HepG2 (cell line): ENCODE measurements around the gene MOV10L1. TPM values are rescaled to one million over a fixed set of nuclear protein-coding genes. Genes with fewer than 3 reads are reported as not detected.

Source experiments
- EP300 ChIP-seq, 3 experiments: sonication (generic) in 1 of 3; formaldehyde crosslinking in 1 of 3; IDR thresholded peaks; 2 replicates each; pipeline versions ENCODE4 v1.5.1 to v1.6.1; 2011 to 2020; ENCODE audit warnings: low read depth in 2 of 3, low read length in 2 of 3, borderline replicate concordance in 1 of 3, improper control_type of control experiment in 1 of 3, mild to moderate bottlenecking in 1 of 3, missing genetic modification reagents in 1 of 3, moderate library complexity in 1 of 3
- FOXP1 ChIP-seq, 2 experiments: fragments of 450-650 bp in 1 of 2; IDR thresholded peaks; 2 replicates each; pipeline ENCODE4 v1.6.1; 2017 to 2018; ENCODE audit warnings: antibody characterized with exemption in 1 of 2
- HDAC1 ChIP-seq: sonication (generic); formaldehyde crosslinking; IDR thresholded peaks from 2 replicates; pipeline ENCODE4 v1.5.1; 2020; ENCODE audit warnings: mild to moderate bottlenecking, missing genetic modification reagents
- HNF4A ChIP-seq: sonication (generic); formaldehyde crosslinking; IDR thresholded peaks from 2 replicates; pipeline ENCODE4 v1.4.0; 2020; ENCODE audit warnings: missing genetic modification reagents
- HOXA3 ChIP-seq: sonication (generic); formaldehyde crosslinking; IDR thresholded peaks from 2 replicates; pipeline ENCODE4 v1.5.0; 2020; ENCODE audit warnings: missing genetic modification reagents
- NCOR1 ChIP-seq: fragments of 200-600 bp; sonication (generic); IDR thresholded peaks from 2 replicates; pipeline ENCODE4 v1.7.0; 2017; ENCODE audit warnings: antibody characterized with exemption, low read length, borderline replicate concordance
- SALL1 ChIP-seq: sonication (generic); formaldehyde crosslinking; IDR thresholded peaks from 2 replicates; pipeline ENCODE4 v1.8.0; 2022; ENCODE audit warnings: mild to moderate bottlenecking, missing genetic modification reagents
- SMARCC2 ChIP-seq: fragments of 450-650 bp; IDR thresholded peaks from 2 replicates; pipeline ENCODE4 v1.6.1; 2017; ENCODE audit warnings: antibody characterized with exemption, mild to moderate bottlenecking
- SOX13 ChIP-seq, 3 experiments: fragments of 450-650 bp in 1 of 3; sonication (generic) in 1 of 3; formaldehyde crosslinking in 1 of 3; IDR thresholded peaks in 2 of 3; conservative IDR thresholded peaks in 1 of 3; 2 replicates each; pipeline versions ENCODE4 v1.5.0 to v1.6.1; 2016 to 2020; ENCODE audit warnings: antibody characterized with exemption in 1 of 3, mild to moderate bottlenecking in 1 of 3, missing compliant biosample characterization in 1 of 3, missing genetic modification reagents in 1 of 3, moderate library complexity in 1 of 3
- ZEB1 ChIP-seq: IDR thresholded peaks from 2 replicates; pipeline ENCODE4 v1.6.1; 2012; ENCODE audit warnings: mild to moderate bottlenecking, low read depth, inconsistent platforms; ENCODE audit not compliant: insufficient replicate concordance
- ZNF12 ChIP-seq: sonication (generic); formaldehyde crosslinking; IDR thresholded peaks from 2 replicates; pipeline ENCODE4 v1.5.0; 2020; ENCODE audit warnings: missing genetic modification reagents
- ZNF143 ChIP-seq: sonication (generic); formaldehyde crosslinking; IDR thresholded peaks from 2 replicates; pipeline ENCODE4 v1.4.0; 2020; ENCODE audit warnings: missing genetic modification reagents
- ZNF460 ChIP-seq: sonication (generic); formaldehyde crosslinking; IDR thresholded peaks from 2 replicates; pipeline ENCODE4 v1.5.1; 2020; ENCODE audit warnings: missing genetic modification reagents, mild to moderate bottlenecking, borderline replicate concordance
- polyA plus RNA-seq, 8 experiments: library from polyadenylated mRNA; depleted of rRNA in 3 of 8; stranded (reverse) in 7 of 8; unstranded in 1 of 8; fragments of >200 nt; fragmentation: Illumina TruSeq in 4 of 8; extraction: Trizol in 4 of 8; gene quantifications; 2 replicates each; pipeline versions ENCODE4 v1.2.1 to v1.2.3, GENCODE V29; 2011 to 2016; ENCODE audit warnings: low read depth in 4 of 8, missing spikeins in 1 of 8, mixed read lengths in 1 of 8; ENCODE audit not compliant: insufficient read depth in 1 of 8
- total RNA-seq, 5 experiments: library from RNA; depleted of rRNA; stranded (reverse); fragments of >200 nt; fragmentation: Illumina TruSeq; extraction: Trizol; gene quantifications; 2 replicates each; pipeline ENCODE4 v1.2.3, GENCODE V29; 2016; ENCODE audit warnings: low read depth in 1 of 5
- TF ChIP-seq, protein P1 (sequence below): sonication (generic); formaldehyde crosslinking; IDR thresholded peaks from 2 replicates; pipeline ENCODE4 v1.9.0; 2022; ENCODE audit warnings: low read depth, missing genetic modification reagents
- TF ChIP-seq, protein P2 (sequence below): IDR thresholded peaks from 2 replicates; pipeline ENCODE4 v1.4.0; 2020; ENCODE audit warnings: mild to moderate bottlenecking, missing genetic modification reagents

The MOV10L1 gene
- total and polyA plus RNA-seq, 2 of the 13 experiments (the other 11 are each of a cell fraction or from before 2014, with no cell fraction given): 0.11 to 0.12 TPM

DNA sequence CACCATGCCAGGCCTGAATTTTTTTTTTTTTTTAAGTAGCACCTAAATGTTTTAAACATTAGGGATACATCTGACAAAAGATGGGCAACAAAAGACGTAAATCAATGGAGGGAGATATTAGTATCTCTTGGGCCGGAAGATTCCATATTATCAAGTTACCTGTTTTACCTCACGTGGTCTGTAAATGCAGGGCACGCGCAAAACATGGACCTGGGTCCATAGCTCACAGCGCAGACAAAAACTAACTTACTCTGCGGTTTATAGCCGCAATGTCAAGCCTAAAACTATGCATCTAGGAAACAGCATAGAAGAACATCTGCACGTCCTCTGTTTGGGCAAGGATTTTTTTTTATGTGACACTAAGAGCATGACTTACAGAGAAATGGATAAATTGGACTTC is 49.2 kb downstream of the MOV10L1 start (continued):
- TF ChIP-seq SOX13 (IDR thresholded peaks at IDR 0.05): no peak
- peak in 1 of 2 experiments; percentile 60; a peak in 1 of 4 replicates for TF ChIP-seq SOX13 (CRISPR knock-in tag; conservative IDR thresholded peaks at IDR 0.05 in 1 of 2, IDR thresholded peaks at IDR 0.05 in 1 of 2)
- TF ChIP-seq ZEB1: peak; percentile 29
- TF ChIP-seq HOXA3: peak; percentile 27; the same call in 1 of the 2 replicates
- peak in 1 of 2 experiments; percentile 23; a peak in 1 of 4 replicates for TF ChIP-seq EP300 (IDR thresholded peaks at IDR 0.05; ENCODE audit: low read depth in 2 of 2, low read length in 2 of 2)
- TF ChIP-seq EP300 (CRISPR knock-in tag; IDR thresholded peaks at IDR 0.05; ENCODE audit: borderline replicate concordance): no peak; the same call in 1 of the 2 replicates
- TF ChIP-seq HNF4A (CRISPR knock-in tag): peak; percentile 80
- TF ChIP-seq NCOR1: peak; percentile 46; the same call in 1 of the 2 replicates
- TF ChIP-seq FOXP1 (IDR thresholded peaks at IDR 0.05): no peak
- TF ChIP-seq FOXP1 (CRISPR knock-in tag; IDR thresholded peaks at IDR 0.05): peak; percentile 15; the same call in 1 of the 2 replicates
- TF ChIP-seq, protein P1, sequence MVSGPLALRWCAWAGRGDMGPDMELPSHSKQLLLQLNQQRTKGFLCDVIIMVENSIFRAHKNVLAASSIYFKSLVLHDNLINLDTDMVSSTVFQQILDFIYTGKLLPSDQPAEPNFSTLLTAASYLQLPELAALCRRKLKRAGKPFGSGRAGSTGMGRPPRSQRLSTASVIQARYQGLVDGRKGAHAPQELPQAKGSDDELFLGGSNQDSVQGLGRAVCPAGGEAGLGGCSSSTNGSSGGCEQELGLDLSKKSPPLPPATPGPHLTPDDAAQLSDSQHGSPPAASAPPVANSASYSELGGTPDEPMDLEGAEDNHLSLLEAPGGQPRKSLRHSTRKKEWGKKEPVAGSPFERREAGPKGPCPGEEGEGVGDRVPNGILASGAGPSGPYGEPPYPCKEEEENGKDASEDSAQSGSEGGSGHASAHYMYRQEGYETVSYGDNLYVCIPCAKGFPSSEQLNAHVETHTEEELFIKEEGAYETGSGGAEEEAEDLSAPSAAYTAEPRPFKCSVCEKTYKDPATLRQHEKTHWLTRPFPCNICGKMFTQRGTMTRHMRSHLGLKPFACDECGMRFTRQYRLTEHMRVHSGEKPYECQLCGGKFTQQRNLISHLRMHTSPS (CRISPR knock-in tag): no peak
- TF ChIP-seq ZNF12 (CRISPR knock-in tag): no peak
- TF ChIP-seq, protein P2, sequence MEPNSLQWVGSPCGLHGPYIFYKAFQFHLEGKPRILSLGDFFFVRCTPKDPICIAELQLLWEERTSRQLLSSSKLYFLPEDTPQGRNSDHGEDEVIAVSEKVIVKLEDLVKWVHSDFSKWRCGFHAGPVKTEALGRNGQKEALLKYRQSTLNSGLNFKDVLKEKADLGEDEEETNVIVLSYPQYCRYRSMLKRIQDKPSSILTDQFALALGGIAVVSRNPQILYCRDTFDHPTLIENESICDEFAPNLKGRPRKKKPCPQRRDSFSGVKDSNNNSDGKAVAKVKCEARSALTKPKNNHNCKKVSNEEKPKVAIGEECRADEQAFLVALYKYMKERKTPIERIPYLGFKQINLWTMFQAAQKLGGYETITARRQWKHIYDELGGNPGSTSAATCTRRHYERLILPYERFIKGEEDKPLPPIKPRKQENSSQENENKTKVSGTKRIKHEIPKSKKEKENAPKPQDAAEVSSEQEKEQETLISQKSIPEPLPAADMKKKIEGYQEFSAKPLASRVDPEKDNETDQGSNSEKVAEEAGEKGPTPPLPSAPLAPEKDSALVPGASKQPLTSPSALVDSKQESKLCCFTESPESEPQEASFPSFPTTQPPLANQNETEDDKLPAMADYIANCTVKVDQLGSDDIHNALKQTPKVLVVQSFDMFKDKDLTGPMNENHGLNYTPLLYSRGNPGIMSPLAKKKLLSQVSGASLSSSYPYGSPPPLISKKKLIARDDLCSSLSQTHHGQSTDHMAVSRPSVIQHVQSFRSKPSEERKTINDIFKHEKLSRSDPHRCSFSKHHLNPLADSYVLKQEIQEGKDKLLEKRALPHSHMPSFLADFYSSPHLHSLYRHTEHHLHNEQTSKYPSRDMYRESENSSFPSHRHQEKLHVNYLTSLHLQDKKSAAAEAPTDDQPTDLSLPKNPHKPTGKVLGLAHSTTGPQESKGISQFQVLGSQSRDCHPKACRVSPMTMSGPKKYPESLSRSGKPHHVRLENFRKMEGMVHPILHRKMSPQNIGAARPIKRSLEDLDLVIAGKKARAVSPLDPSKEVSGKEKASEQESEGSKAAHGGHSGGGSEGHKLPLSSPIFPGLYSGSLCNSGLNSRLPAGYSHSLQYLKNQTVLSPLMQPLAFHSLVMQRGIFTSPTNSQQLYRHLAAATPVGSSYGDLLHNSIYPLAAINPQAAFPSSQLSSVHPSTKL (CRISPR knock-in tag): peak; percentile 61
- TF ChIP-seq SALL1 (CRISPR knock-in tag): peak; percentile 40; the same call in 1 of the 2 replicates
- TF ChIP-seq ZNF143 (CRISPR knock-in tag): no peak
- TF ChIP-seq ZNF460 (CRISPR knock-in tag): no peak
- TF ChIP-seq HDAC1 (CRISPR knock-in tag): 0 out of 2 replicates have a peak, but pooled peaks have one; percentile 40
- TF ChIP-seq SMARCC2: no peak
